NCI-H1417 treated with DMSO at 0.1 percent for 48 hours (cell line): ENCODE results near the gene UBE2QL1.

Experiments used
- DNase-seq: peaks from one replicate; lab custom pipeline; 2025; lab: John Stamatoyannopoulos, UW

UBE2QL1 gene

GRCh38 chr5:6448622-6449464 is at the start of gene UBE2QL1:
Gene UBE2QL1, plus strand, starts transcription at chr5:6448859. Its CDS starts 35 bp downstream, at chr5:6448894.
- DNase-seq = no peak

- DNase-seq = no peak
Observed at GRCh38 chr5:6399980-6400910, 48.4 kb upstream of the UBE2QL1 start.

GRCh38 chr5:6401410-6401809 is 47.2 kb upstream of the UBE2QL1 start:
- no peak for DNase-seq

GRCh38 chr5:6402939-6403338 is 45.7 kb upstream of the UBE2QL1 start:
- DNase-seq = no peak

GRCh38 chr5:6403416-6403815 is 45.2 kb upstream of the UBE2QL1 start:
- DNase-seq = no peak

- DNase-seq = no peak
Observed at GRCh38 chr5:6404129-6404528, 44.5 kb upstream of the UBE2QL1 start.

- DNase-seq = no peak
Observed at GRCh38 chr5:6405591-6405990, 43.1 kb upstream of the UBE2QL1 start.

- DNase-seq = no peak
Observed at GRCh38 chr5:6407558-6408259, 41.0 kb upstream of the UBE2QL1 start.

GRCh38 chr5:6408260-6408596 is 40.4 kb upstream of the UBE2QL1 start:
- DNase-seq = no peak

GRCh38 chr5:6408627-6409446 is 39.8 kb upstream of the UBE2QL1 start:
- no peak for DNase-seq

GRCh38 chr5:6410421-6410820 is 38.2 kb upstream of the UBE2QL1 start:
- DNase-seq = no peak

- no peak for DNase-seq
Observed at GRCh38 chr5:6411141-6411540, 37.5 kb upstream of the UBE2QL1 start.

GRCh38 chr5:6412811-6413210 is 35.8 kb upstream of the UBE2QL1 start:
- no peak for DNase-seq

- no peak for DNase-seq
Observed at GRCh38 chr5:6417657-6418056, 31.0 kb upstream of the UBE2QL1 start.

- DNase-seq = no peak
Observed at GRCh38 chr5:6418679-6419276, 29.9 kb upstream of the UBE2QL1 start.

- peak; percentile 98 for DNase-seq
Observed at GRCh38 chr5:6419340-6419852, 29.3 kb upstream of the UBE2QL1 start.

- DNase-seq = no peak
Observed at GRCh38 chr5:6423327-6424109, 25.1 kb upstream of the UBE2QL1 start.

- DNase-seq = no peak
Observed at GRCh38 chr5:6424110-6424659, 24.5 kb upstream of the UBE2QL1 start.

GRCh38 chr5:6424700-6425099 is 24.0 kb upstream of the UBE2QL1 start:
- no peak for DNase-seq

GRCh38 chr5:6427694-6428093 is 21.0 kb upstream of the UBE2QL1 start:
- DNase-seq = no peak
